Hepatocyte (in vitro differentiated cells): ENCODE results near the gene MAST4. TPM values are rescaled to one million over a fixed set of nuclear protein-coding genes. Genes with fewer than 3 reads are reported as not detected.

ENCODE experiments used
- DNase-seq: peaks from one replicate; pipeline ENCODE4 v3.0.0-alpha.2; 2016; ENCODE audit warnings: low spot score
- H2AFZ ChIP-seq: fragments of 200-600 bp; sonication (generic); 2 replicates; pipeline ENCODE4 v1.6.0; 2016; ENCODE audit warnings: antibody characterized with exemption, mild to moderate bottlenecking
- H3K27ac ChIP-seq: fragments of 200-600 bp; sonication (generic); 2 replicates; pipeline ENCODE4 v1.5.1; 2016; ENCODE audit warnings: mild to moderate bottlenecking
- H3K27me3 ChIP-seq: fragments of 200-600 bp; sonication (generic); 2 replicates; pipeline ENCODE4 v1.6.1; 2016
- H3K36me3 ChIP-seq: fragments of 200-600 bp; sonication (generic); replicated peaks from 2 replicates; pipeline ENCODE4 v1.5.1; 2016; ENCODE audit warnings: low read depth; ENCODE audit not compliant: insufficient read depth
- H3K4me1 ChIP-seq: fragments of 200-600 bp; sonication (generic); 2 replicates; pipeline ENCODE4 v1.5.1; 2016; ENCODE audit warnings: mild to moderate bottlenecking, moderate library complexity; ENCODE audit not compliant: insufficient read depth
- H3K4me2 ChIP-seq: fragments of 200-600 bp; sonication (generic); 2 replicates; pipeline ENCODE4 v1.6.0; 2016
- H3K4me3 ChIP-seq: fragments of 200-600 bp; sonication (generic); 2 replicates; pipeline ENCODE4 v1.5.1; 2016; ENCODE audit warnings: mild to moderate bottlenecking
- H3K79me2 ChIP-seq: fragments of 200-600 bp; sonication (generic); 2 replicates; pipeline ENCODE4 v1.6.0; 2017; ENCODE audit warnings: mild to moderate bottlenecking
- H3K9me2 ChIP-seq: fragments of 200-600 bp; sonication (generic); replicated peaks from 2 replicates; pipeline ENCODE4 v1.6.0; 2017; ENCODE audit warnings: mild to moderate bottlenecking; ENCODE audit not compliant: insufficient read depth
- H3K9me3 ChIP-seq: fragments of 200-600 bp; sonication (generic); 2 replicates; pipeline ENCODE4 v1.5.1; 2016; ENCODE audit warnings: low read depth, mild to moderate bottlenecking
- H4K20me1 ChIP-seq: fragments of 200-600 bp; sonication (generic); 2 replicates; pipeline ENCODE4 v1.6.0; 2016; ENCODE audit warnings: mild to moderate bottlenecking; ENCODE audit not compliant: insufficient read depth, poor library complexity, severe bottlenecking
- CTCF ChIP-seq: fragments of 200-600 bp; sonication (generic); IDR thresholded peaks from 2 replicates; pipeline ENCODE4 v1.5.1; 2016; ENCODE audit warnings: antibody characterized with exemption, mild to moderate bottlenecking; ENCODE audit not compliant: poor library complexity
- EZH2 ChIP-seq: fragments of 200-600 bp; sonication (generic); IDR thresholded peaks from 2 replicates; pipeline ENCODE4 v1.6.1; 2016; ENCODE audit warnings: antibody characterized with exemption, mild to moderate bottlenecking, borderline replicate concordance
- EZH2phosphoT487 ChIP-seq: fragments of 200-600 bp; sonication (generic); IDR thresholded peaks from one replicate; pipeline ENCODE4 v1.6.1; 2018; ENCODE audit warnings: antibody characterized with exemption, mild to moderate bottlenecking, low read depth, moderate library complexity; ENCODE audit not compliant: unreplicated experiment, severe bottlenecking
- WGBS: methylation state at CpG from one replicate; pipeline ENCODE4 v1.1.6; 2016; ENCODE audit warnings: low lambda C conversion rate; ENCODE audit errors: missing lambda C conversion rate; 5-methylcytosine and 5-hydroxymethylcytosine counted together
- polyA plus RNA-seq: library from polyadenylated mRNA; unstranded; fragments of >200 nt; fragmentation: Nextera tagmentation; extraction: Ambion mirVana; gene quantifications from 2 replicates; pipeline ENCODE4 v1.2.1, GENCODE V29; 2016
- total RNA-seq: library from RNA; depleted of rRNA; stranded (reverse); fragments of >200 nt; gene quantifications from 2 replicates; pipeline ENCODE4 v1.2.3, GENCODE V29; 2014

Gene MAST4
- total and polyA plus RNA-seq, 2 experiments from 2014 or later: 11.7 to 13.2 TPM

- TF ChIP-seq CTCF (no peak), EZH2 (no peak), EZH2phosphoT487 (no peak)
Observed at GRCh38 chr5:66886941-66887340, 290.7 kb downstream of the MAST4 start.

GRCh38 chr5:66888613-66889012 is 292.4 kb downstream of the MAST4 start:
- Histone ChIP-seq H4K20me1 (no peaks in the 10 kb centered on the region), H3K4me1 (no peaks in the 10 kb centered on the region), H3K27ac (no peak overlapping the region), H3K79me2 (no peaks in the 10 kb centered on the region), H3K9me3 (no peaks in the 10 kb centered on the region), H3K4me3 (no peak overlapping the region), H3K9me2 (no peaks in the 10 kb centered on the region), H2AFZ (no peak overlapping the region), H3K27me3 (no peaks in the 10 kb centered on the region), H3K36me3 (no peaks in the 10 kb centered on the region), H3K4me2 (no peak overlapping the region)
- 47% methylated on average over 2 of the region's 2 CpGs for WGBS
- DNase-seq: no peak
- no peak for TF ChIP-seq EZH2phosphoT487
- no peak for TF ChIP-seq CTCF
- no peak for TF ChIP-seq EZH2

More at GRCh38 chr5:66886941-66887340, 290.7 kb downstream of the MAST4 start:
- H3K36me3 ChIP-seq: no peaks in the 10 kb centered on the region
- H4K20me1 ChIP-seq: no peaks in the 10 kb centered on the region
- no peak overlapping the region for H3K27ac ChIP-seq
- H3K9me3 ChIP-seq: no peaks in the 10 kb centered on the region
- H3K79me2 ChIP-seq: no peaks in the 10 kb centered on the region
- no peak overlapping the region for H3K4me2 ChIP-seq
- no peak overlapping the region for H3K4me3 ChIP-seq
- H3K27me3 ChIP-seq: no peaks in the 10 kb centered on the region
- no peak overlapping the region for H2AFZ ChIP-seq
- 47% methylated on average over 1 of the region's 1 CpG for WGBS
- peaks cover 2% of the 10 kb centered on the region for H3K4me1 ChIP-seq
- DNase-seq: no peak
- H3K9me2 ChIP-seq: no peaks in the 10 kb centered on the region

- no peaks in the 10 kb centered on the region for H3K4me1 ChIP-seq
- no peaks in the 10 kb centered on the region for H3K79me2 ChIP-seq
- WGBS: 89% methylated on average over 4 of the region's 4 CpGs
- no peak for DNase-seq
- H3K9me2 ChIP-seq: no peaks in the 10 kb centered on the region
- H3K4me2 ChIP-seq: no peak overlapping the region
- no peak overlapping the region for H2AFZ ChIP-seq
- H3K4me3 ChIP-seq: no peak overlapping the region
- H3K9me3 ChIP-seq: no peaks in the 10 kb centered on the region
- no peaks in the 10 kb centered on the region for H4K20me1 ChIP-seq
- no peak overlapping the region for H3K27ac ChIP-seq
- H3K36me3 ChIP-seq: no peaks in the 10 kb centered on the region
- H3K27me3 ChIP-seq: no peaks in the 10 kb centered on the region
- TF ChIP-seq EZH2phosphoT487 (no peak), CTCF (no peak), EZH2 (no peak)
Observed at GRCh38 chr5:66889056-66889455, 292.9 kb downstream of the MAST4 start.

- 81% methylated on average over 4 of the region's 4 CpGs for WGBS
- no peaks in the 10 kb centered on the region for H3K9me2 ChIP-seq
- no peak for TF ChIP-seq EZH2
- TF ChIP-seq CTCF: no peak
- no peak for TF ChIP-seq EZH2phosphoT487
- no peak overlapping the region for H3K4me2 ChIP-seq
- H3K27ac ChIP-seq: no peak overlapping the region
- no peaks in the 10 kb centered on the region for H4K20me1 ChIP-seq
- H3K79me2 ChIP-seq: no peaks in the 10 kb centered on the region
- H3K36me3 ChIP-seq: no peaks in the 10 kb centered on the region
- no peaks in the 10 kb centered on the region for H3K4me1 ChIP-seq
- H2AFZ ChIP-seq: no peak overlapping the region
- DNase-seq: no peak
- no peaks in the 10 kb centered on the region for H3K9me3 ChIP-seq
- no peaks in the 10 kb centered on the region for H3K27me3 ChIP-seq
- no peak overlapping the region for H3K4me3 ChIP-seq
Observed at GRCh38 chr5:66889524-66889923, 293.3 kb downstream of the MAST4 start.
